Tibial artery (tissue), 4 donors: ENCODE measurements around the gene MACROD2.

Source experiments
- DNase-seq, 2 donors: peaks; one replicate each; pipeline ENCODE4 v3.0.0-alpha.2; 2019
- H3K27ac ChIP-seq, 2 donors: fragments of 200-600 bp; sonication (generic) in 1 of 2; 1 replicate in 1 of 2; 2 replicates in 1 of 2; pipeline ENCODE4 v1.5.1; 2018 to 2019; ENCODE audit warnings: mild to moderate bottlenecking in 1 of 2
- H3K27me3 ChIP-seq, 2 donors: fragments of 200-600 bp; sonication (generic) in 1 of 2; one replicate each; pipeline versions ENCODE4 v1.5.1 to v1.6.0; 2016 to 2019
- H3K36me3 ChIP-seq, 3 donors: fragments of 200-600 bp; sonication (generic) in 2 of 3; one replicate each; pipeline ENCODE4 v1.5.1; 2016 to 2019; ENCODE audit warnings: mild to moderate bottlenecking in 2 of 3
- H3K4me1 ChIP-seq, 4 donors: fragments of 200-600 bp; sonication (generic) in 2 of 4; 1 replicate in 3 of 4; 2 replicates in 1 of 4; pipeline ENCODE4 v1.5.1; 2016 to 2019
- H3K4me3 ChIP-seq, 2 donors: fragments of 200-600 bp; sonication (generic) in 1 of 2; 1 replicate in 1 of 2; 2 replicates in 1 of 2; pipeline ENCODE4 v1.5.1; 2018 to 2019; ENCODE audit warnings: mild to moderate bottlenecking in 2 of 2
- H3K9me3 ChIP-seq, 3 donors: fragments of 200-600 bp; sonication (generic) in 1 of 3; one replicate each; pipeline ENCODE4 v1.5.1; 2016 to 2019
- intact Hi-C: fragments of 100-400 bp; cut with DNase I; formaldehyde crosslinking; loops from one replicate; pipeline ENCODE4 v1.15.0; 2023; ENCODE audit warnings: low total_unique reads
- TF ChIP-seq, protein P1 (sequence below), 2 experiments: fragments of 200-600 bp in 1 of 2; fragments of 450-650 bp in 1 of 2; IDR thresholded peaks; one replicate each; pipeline ENCODE4 v1.5.1; 2017 to 2019; ENCODE audit warnings: antibody characterized with exemption in 2 of 2, mild to moderate bottlenecking in 1 of 2, moderate library complexity in 1 of 2

MACROD2 gene

DNA sequence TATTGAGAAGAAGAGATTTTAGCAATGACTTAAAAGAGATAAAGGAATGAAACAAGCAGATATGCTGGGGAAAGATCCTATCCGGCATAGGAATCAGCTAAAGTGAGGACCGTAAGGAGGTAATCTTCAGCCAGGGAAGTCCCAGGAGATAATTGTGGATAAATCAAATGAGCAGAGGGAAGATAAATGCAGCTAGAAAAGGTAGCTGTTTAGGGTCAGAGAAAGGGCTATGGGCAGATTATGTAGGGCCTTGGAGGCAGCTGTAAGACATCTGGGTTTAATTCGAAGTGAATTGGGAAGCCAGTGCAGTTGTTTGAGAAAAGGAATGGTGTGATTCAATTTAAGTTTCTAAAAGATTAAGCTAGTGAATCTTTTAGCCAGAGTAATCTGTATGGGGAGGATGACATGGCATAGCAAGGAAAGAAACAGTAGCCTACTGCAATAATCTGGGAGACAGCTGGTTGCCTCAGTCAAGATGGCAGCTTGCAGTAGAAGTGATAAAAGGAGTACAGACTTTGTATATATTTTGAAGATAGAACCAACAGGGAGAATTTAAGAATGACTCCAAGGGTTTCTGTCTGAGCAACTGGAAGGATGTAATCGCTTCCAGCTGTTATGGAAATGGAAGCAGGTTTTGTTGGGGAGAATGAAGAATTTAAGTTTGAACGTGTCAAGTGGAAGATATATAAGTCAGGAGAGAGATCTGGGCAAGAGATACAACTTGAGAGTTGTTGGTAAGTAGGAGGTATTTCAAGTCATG is 894.4 kb downstream of the MACROD2 start:
- Histone ChIP-seq H3K9me3 (no peaks in the 10 kb centered on the region), H3K4me1 (no peaks in the 10 kb centered on the region), H3K27me3 (no peaks in the 10 kb centered on the region), H3K4me3 (no peak overlapping the region), H3K27ac (no peak overlapping the region), H3K36me3 (no peaks in the 10 kb centered on the region)
- intact Hi-C loops, result no loop called here
- no peak for DNase-seq
- TF ChIP-seq, protein P1, sequence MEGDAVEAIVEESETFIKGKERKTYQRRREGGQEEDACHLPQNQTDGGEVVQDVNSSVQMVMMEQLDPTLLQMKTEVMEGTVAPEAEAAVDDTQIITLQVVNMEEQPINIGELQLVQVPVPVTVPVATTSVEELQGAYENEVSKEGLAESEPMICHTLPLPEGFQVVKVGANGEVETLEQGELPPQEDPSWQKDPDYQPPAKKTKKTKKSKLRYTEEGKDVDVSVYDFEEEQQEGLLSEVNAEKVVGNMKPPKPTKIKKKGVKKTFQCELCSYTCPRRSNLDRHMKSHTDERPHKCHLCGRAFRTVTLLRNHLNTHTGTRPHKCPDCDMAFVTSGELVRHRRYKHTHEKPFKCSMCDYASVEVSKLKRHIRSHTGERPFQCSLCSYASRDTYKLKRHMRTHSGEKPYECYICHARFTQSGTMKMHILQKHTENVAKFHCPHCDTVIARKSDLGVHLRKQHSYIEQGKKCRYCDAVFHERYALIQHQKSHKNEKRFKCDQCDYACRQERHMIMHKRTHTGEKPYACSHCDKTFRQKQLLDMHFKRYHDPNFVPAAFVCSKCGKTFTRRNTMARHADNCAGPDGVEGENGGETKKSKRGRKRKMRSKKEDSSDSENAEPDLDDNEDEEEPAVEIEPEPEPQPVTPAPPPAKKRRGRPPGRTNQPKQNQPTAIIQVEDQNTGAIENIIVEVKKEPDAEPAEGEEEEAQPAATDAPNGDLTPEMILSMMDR (IDR thresholded peaks at IDR 0.05), result no peak

DNA sequence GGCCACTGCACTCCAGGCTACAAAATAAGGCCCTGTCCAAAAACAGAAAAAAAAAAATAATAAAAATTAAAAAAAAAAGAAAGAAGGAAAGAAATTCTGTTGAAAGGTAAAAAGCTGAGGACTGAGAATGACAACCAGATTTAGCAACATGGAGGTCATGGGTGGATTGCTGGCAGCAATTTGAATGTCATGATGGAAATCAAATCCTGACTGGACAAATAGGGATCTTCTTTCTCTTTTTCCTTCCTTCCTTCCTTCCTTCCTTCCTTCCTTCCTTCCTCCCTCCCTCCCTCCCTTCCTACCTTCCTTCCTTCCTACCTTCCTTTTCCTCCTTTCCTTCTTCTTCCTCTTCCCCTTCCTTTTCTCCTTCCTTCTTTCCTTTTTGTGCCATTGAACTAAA is 895.4 kb downstream of the MACROD2 start:
- no peaks in the 10 kb centered on the region for H3K36me3 ChIP-seq
- no peak overlapping the region for H3K4me3 ChIP-seq
- TF ChIP-seq, protein P1 (IDR thresholded peaks at IDR 0.05), result no peak
- no peak for DNase-seq
- no peak overlapping the region for H3K27ac ChIP-seq
- H3K27me3 ChIP-seq, result no peaks in the 10 kb centered on the region
- intact Hi-C loops, result no loop called here
- no peaks in the 10 kb centered on the region for H3K9me3 ChIP-seq
- no peaks in the 10 kb centered on the region for H3K4me1 ChIP-seq

DNA sequence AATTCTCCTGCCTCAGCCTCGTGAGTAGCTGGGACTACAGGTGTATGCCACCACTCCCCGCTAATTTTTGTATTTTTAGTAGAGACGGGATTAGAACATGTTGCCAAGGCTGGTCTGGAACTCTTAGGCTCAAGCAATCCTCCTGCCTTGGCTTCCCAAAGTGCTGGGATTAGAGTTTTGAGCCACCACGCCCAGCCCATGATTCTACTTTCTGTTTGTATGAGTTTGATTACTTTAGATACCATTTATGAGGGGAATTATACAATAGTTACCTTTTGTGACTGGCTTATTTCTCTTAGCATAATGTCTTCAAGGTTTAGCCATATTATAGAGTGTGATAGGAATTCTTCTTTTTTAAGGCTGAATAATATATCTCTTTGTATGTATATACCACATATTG is 897.5 kb downstream of the MACROD2 start:
- intact Hi-C loops, result no loop called here
- no peaks in the 10 kb centered on the region for H3K4me1 ChIP-seq
- H3K27me3 ChIP-seq, result no peaks in the 10 kb centered on the region
- no peaks in the 10 kb centered on the region for H3K9me3 ChIP-seq
- DNase-seq, result no peak
- H3K27ac ChIP-seq, result no peak overlapping the region
- no peaks in the 10 kb centered on the region for H3K36me3 ChIP-seq
- no peak overlapping the region for H3K4me3 ChIP-seq
- TF ChIP-seq, protein P1 (IDR thresholded peaks at IDR 0.05), result no peak

DNA sequence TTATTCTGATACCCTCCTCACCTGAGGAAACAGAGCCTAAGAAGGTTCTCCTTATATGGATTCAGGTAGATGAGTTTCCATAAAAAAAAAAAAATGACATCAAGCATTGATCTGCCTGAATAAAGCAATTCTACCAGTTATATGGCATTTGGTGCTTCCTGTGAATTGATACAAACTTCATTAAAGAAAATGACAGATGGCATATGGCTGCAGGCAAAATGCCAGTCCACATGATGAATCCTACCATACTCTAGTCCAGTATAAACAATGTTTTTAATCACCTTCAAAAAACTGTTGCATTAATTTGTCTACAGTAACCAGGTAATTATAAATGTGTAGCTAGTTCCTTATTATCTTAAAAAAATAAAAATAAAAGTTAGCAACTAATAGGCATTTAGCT is 901.3 kb downstream of the MACROD2 start:
- Histone ChIP-seq H3K36me3 (no peaks in the 10 kb centered on the region), H3K27ac (no peak overlapping the region), H3K4me1 (no peaks in the 10 kb centered on the region), H3K27me3 (no peaks in the 10 kb centered on the region), H3K9me3 (no peaks in the 10 kb centered on the region), H3K4me3 (no peak overlapping the region)
- TF ChIP-seq, protein P1 (IDR thresholded peaks at IDR 0.05), result no peak
- DNase-seq, result no peak
- intact Hi-C loops, result no loop called here

DNA sequence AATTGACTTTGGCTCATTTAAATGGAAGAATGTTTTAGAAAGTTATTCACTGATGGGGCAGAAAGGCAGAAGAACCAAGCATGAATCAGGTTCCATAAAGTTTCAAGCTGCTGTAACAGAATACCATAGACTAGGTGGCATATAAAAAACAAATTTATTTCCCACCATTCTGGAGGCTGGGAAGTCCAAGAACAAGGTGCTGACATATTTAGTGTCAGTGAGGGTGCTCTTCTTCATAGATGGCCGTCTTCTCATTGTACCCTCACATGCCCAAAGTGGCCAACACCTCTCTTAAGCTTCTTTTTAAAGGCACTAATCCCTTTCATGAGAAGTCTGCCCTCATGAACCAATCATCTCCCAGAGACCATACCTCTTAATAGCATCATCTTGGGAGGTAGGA is 902.3 kb downstream of the MACROD2 start:
- intact Hi-C loops, result no loop called here
- H3K9me3 ChIP-seq, result no peaks in the 10 kb centered on the region
- TF ChIP-seq, protein P1 (IDR thresholded peaks at IDR 0.05), result no peak

More for the DNA sequence above, 902.3 kb downstream of the MACROD2 start:
- no peaks in the 10 kb centered on the region for H3K27me3 ChIP-seq
- H3K27ac ChIP-seq, result no peak overlapping the region
- DNase-seq, result no peak
- H3K4me3 ChIP-seq, result no peak overlapping the region
- no peaks in the 10 kb centered on the region for H3K36me3 ChIP-seq
- H3K4me1 ChIP-seq, result no peaks in the 10 kb centered on the region
